Spleen (tissue), 11 donors: Measurements from ENCODE around the gene MMP12. TPM values are rescaled to one million over a fixed set of nuclear protein-coding genes. Genes with fewer than 3 reads are reported as not detected.

Source experiments
- DNase-seq: peaks from one replicate; pipeline ENCODE4 v3.0.0-alpha.2; 2020
- H3K27ac ChIP-seq, 8 donors: fragments of 200-600 bp; sonication (generic) in 7 of 8; 1 replicate in 4 of 8; 2 replicates in 4 of 8; pipeline versions ENCODE4 v1.5.0 to v1.8.0; 2016 to 2021; ENCODE audit warnings: inconsistent platforms in 4 of 8, mild to moderate bottlenecking in 4 of 8, moderate library complexity in 1 of 8
- H3K27me3 ChIP-seq, 7 donors: fragments of 200-600 bp; sonication (generic) in 6 of 7; replicated peaks in 1 of 7; 1 replicate in 4 of 7; 2 replicates in 3 of 7; pipeline versions ENCODE4 v1.5.0 to v1.8.0; 2016 to 2021; ENCODE audit warnings: inconsistent platforms in 3 of 7, mild to moderate bottlenecking in 1 of 7
- H3K36me3 ChIP-seq, 6 donors: fragments of 200-600 bp; sonication (generic) in 5 of 6; 1 replicate in 4 of 6; 2 replicates in 2 of 6; pipeline versions ENCODE4 v1.5.0 to v1.8.0; 2016 to 2021; ENCODE audit warnings: inconsistent platforms in 2 of 6
- H3K4me1 ChIP-seq, 6 donors: fragments of 200-600 bp; sonication (generic) in 5 of 6; 1 replicate in 3 of 6; 2 replicates in 3 of 6; pipeline versions ENCODE4 v1.5.0 to v1.8.0; 2016 to 2021; ENCODE audit warnings: inconsistent platforms in 3 of 6
- H3K4me3 ChIP-seq, 8 donors: fragments of 200-600 bp; sonication (generic) in 7 of 8; 1 replicate in 4 of 8; 2 replicates in 4 of 8; pipeline versions ENCODE4 v1.5.0 to v1.8.0; 2016 to 2021; ENCODE audit warnings: inconsistent platforms in 4 of 8, mild to moderate bottlenecking in 4 of 8, moderate library complexity in 2 of 8
- H3K9me3 ChIP-seq, 8 donors: fragments of 200-600 bp; sonication (generic) in 7 of 8; 1 replicate in 4 of 8; 2 replicates in 4 of 8; pipeline versions ENCODE4 v1.5.0 to v1.8.0; 2016 to 2021; ENCODE audit warnings: inconsistent platforms in 4 of 8
- POLR2A ChIP-seq, 3 donors: fragments of 450-650 bp; IDR thresholded peaks; one replicate each; pipeline ENCODE4 v1.5.1; 2017; ENCODE audit warnings: antibody characterized with exemption in 3 of 3, mild to moderate bottlenecking in 1 of 3
- POLR2AphosphoS5 ChIP-seq, 3 donors: sonication (generic); formaldehyde crosslinking; IDR thresholded peaks; one replicate each; pipeline ENCODE4 v1.5.1; 2017; ENCODE audit warnings: antibody characterized with exemption in 3 of 3
- WGBS, 5 donors: extraction: QIAGEN DNeasy Blood & Tissue Kit in 3 of 5; methylation state at CpG; one replicate each; pipeline versions ENCODE4 v1.1.5 to v1.1.7; 2013 to 2018; 5-methylcytosine and 5-hydroxymethylcytosine counted together
- intact Hi-C: fragments of 100-400 bp; cut with DNase I; formaldehyde crosslinking; loops from one replicate; pipeline ENCODE4 v1.15.0; 2023; ENCODE audit warnings: low total_unique reads
- polyA plus RNA-seq, 3 donors: library from polyadenylated mRNA; stranded (reverse); fragments of 200-250 nt; gene quantifications; one replicate each; pipeline ENCODE4 v1.2.1, GENCODE V29; 2013
- total RNA-seq, 7 donors: library from RNA; depleted of rRNA in 3 of 7; stranded (reverse); fragments of >200 nt in 3 of 7; fragmentation: NEBNext Ultra II Directional in 4 of 7; extraction: Animal tissue kit (Norgen Biotek cat#: 25700) in 4 of 7; gene quantifications; one replicate each; pipeline versions ENCODE4 v1.1.0 to v1.2.1, GENCODE V29; 2016 to 2021
- TF ChIP-seq, protein P1 (sequence below), 11 experiments: fragments of 200-600 bp in 7 of 11; fragments of 450-650 bp in 4 of 11; sonication (generic) in 4 of 11; IDR thresholded peaks in 8 of 11; conservative IDR thresholded peaks in 3 of 11; 1 replicate in 7 of 11; 2 replicates in 4 of 11; pipeline versions ENCODE4 v1.4.0 to v1.8.0; 2016 to 2021; ENCODE audit warnings: antibody characterized with exemption in 11 of 11, inconsistent platforms in 4 of 11, mild to moderate bottlenecking in 1 of 11
- donor health status: healthy with polysubstance abuse.
- donor health status: DM: no; HTN: no; CAD: no; lungs with moderate emphysema.
- donor health status: DM: no; HTN: no; CAD: no.
- donor health status: Bipolar disorder and iron deficiency.
- donor health status: healthy.
- donor health status: DM: no; HTN: no; CAD: no.
- donor health status: DM: yes; HTN: yes; CAD: no.

The MMP12 gene
- total and polyA plus RNA-seq, 10 donors: 0.52 to 64.9 (median 4.8) TPM

DNA sequence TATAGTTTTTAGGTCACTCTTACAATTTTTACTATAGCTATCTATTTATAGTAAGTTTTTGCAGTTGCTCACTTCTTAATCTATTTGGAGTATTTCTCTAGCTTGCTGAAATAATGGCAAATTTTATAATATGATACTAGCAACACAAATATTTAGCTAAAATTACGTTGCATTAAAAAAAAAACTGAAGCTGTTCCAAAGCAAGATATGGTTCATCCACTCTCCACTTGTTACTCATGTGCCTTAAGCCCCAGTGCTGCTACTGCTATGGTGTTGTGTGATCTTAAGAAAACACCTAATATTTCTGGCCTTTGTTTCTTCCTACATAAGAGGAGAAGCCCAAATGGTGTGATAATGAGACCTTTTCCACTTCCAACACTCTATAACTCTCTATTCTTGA lies 31.9 kb downstream of the MMP12 start:
- Histone ChIP-seq H3K4me1 (no peaks in the 10 kb centered on the region), H3K4me3 (no peak overlapping the region), H3K27me3 (peaks cover 0 to 12% (median 0%) of the 10 kb centered on the region in 7 donors), H3K27ac (no peak overlapping the region), H3K36me3 (no peaks in the 10 kb centered on the region), H3K9me3 (no peaks in the 10 kb centered on the region)
- intact Hi-C loops: no loop called here
- no peak for DNase-seq
- WGBS, 5 donors: 49 to 63% (median 54%) methylated on average over 1 of the region's 1 CpG
- TF ChIP-seq POLR2AphosphoS5 (IDR thresholded peaks at IDR 0.05): no peak
- TF ChIP-seq POLR2A (IDR thresholded peaks at IDR 0.05): no peak
- TF ChIP-seq, protein P1, sequence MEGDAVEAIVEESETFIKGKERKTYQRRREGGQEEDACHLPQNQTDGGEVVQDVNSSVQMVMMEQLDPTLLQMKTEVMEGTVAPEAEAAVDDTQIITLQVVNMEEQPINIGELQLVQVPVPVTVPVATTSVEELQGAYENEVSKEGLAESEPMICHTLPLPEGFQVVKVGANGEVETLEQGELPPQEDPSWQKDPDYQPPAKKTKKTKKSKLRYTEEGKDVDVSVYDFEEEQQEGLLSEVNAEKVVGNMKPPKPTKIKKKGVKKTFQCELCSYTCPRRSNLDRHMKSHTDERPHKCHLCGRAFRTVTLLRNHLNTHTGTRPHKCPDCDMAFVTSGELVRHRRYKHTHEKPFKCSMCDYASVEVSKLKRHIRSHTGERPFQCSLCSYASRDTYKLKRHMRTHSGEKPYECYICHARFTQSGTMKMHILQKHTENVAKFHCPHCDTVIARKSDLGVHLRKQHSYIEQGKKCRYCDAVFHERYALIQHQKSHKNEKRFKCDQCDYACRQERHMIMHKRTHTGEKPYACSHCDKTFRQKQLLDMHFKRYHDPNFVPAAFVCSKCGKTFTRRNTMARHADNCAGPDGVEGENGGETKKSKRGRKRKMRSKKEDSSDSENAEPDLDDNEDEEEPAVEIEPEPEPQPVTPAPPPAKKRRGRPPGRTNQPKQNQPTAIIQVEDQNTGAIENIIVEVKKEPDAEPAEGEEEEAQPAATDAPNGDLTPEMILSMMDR (IDR thresholded peaks at IDR 0.05 in 8 of 11, conservative IDR thresholded peaks at IDR 0.05 in 3 of 11): no peak

DNA sequence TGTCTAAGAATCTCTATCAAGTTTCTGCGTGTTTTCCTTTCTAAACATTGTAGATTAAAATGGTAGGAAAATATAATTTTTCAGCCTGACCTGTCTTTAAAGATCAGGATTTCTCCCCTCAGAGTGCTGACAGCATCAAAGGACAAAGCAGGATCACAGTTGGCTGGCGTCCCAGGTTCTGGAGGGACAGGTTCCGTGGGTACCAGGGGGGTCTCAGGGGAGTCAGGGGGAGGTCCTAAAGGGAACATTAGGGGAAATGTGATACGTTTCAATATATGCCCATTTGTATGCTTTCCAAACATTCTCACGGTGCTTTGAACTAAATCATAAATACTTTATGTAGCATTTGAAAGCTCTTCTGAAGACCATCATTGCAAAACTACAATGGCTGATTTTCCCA lies 34.8 kb downstream of the MMP12 start:
- no peak for TF ChIP-seq POLR2A (IDR thresholded peaks at IDR 0.05)
- TF ChIP-seq POLR2AphosphoS5 (IDR thresholded peaks at IDR 0.05): no peak
- TF ChIP-seq, protein P1 (IDR thresholded peaks at IDR 0.05 in 8 of 11, conservative IDR thresholded peaks at IDR 0.05 in 3 of 11): no peak
- H3K9me3 ChIP-seq: no peaks in the 10 kb centered on the region
- H3K27ac ChIP-seq: no peak overlapping the region
- H3K27me3 ChIP-seq: peaks cover 0 to 4% (median 0%) of the 10 kb centered on the region in 7 donors
- intact Hi-C loops: no loop called here
- no peak for DNase-seq
- 61 to 76% (median 68%) methylated on average over 5 of the region's 5 CpGs for WGBS, 5 donors
- H3K4me1 ChIP-seq: no peaks in the 10 kb centered on the region
- no peaks in the 10 kb centered on the region for H3K36me3 ChIP-seq
- no peak overlapping the region for H3K4me3 ChIP-seq

DNA sequence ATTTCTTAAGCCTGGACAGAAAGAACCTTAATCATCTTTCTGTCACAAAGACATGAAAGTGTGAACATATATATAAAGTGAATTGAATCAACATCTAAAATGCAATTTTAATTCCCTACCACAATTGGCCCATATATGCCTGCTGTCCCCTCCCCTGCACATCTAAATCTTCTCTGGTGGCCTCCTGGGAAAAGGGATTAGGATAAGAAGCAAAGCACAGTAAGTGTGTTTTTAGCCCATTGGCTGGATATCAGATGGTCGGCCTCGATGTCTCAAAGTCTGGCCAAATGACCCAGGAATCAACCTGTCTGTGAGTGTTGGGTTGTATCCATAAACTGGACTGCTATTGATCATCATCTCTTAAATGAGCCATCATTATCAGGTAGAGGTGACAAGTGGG lies 37.1 kb downstream of the MMP12 start:
- DNase-seq: no peak
- H3K4me3 ChIP-seq: no peak overlapping the region
- no peaks in the 10 kb centered on the region for H3K4me1 ChIP-seq
- H3K36me3 ChIP-seq: no peaks in the 10 kb centered on the region
- peaks cover 0 to 2% (median 0%) of the 10 kb centered on the region in 7 donors for H3K27me3 ChIP-seq
- no peaks in the 10 kb centered on the region for H3K9me3 ChIP-seq
- intact Hi-C loops: no loop called here
- TF ChIP-seq, protein P1 (IDR thresholded peaks at IDR 0.05 in 8 of 11, conservative IDR thresholded peaks at IDR 0.05 in 3 of 11): no peak
- TF ChIP-seq POLR2A (IDR thresholded peaks at IDR 0.05) (no peak), POLR2AphosphoS5 (IDR thresholded peaks at IDR 0.05) (no peak)
- H3K27ac ChIP-seq: no peak overlapping the region
- 76 to 89% (median 81%) methylated on average over 2 of the region's 2 CpGs for WGBS, 5 donors

DNA sequence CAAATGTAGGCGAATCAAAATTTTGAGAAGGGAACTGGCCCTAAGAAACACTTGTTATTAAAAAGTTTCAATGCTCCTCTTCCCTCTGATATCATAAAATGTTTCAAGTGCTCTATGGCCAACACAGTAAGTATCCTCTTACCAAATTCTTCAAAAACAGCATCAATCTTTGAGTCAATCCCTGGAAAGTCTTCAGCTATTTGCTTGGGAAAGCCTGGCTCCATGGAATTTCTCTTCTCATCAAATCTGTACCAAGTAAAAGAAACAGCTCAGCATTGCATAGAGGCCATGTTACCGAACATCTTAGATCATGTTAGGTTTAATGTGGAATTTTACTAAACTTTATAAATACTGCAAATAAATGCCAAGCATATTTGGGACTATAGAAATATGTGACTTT lies 37.6 kb downstream of the MMP12 start:
- Histone ChIP-seq H3K27ac (no peak overlapping the region), H3K4me1 (no peaks in the 10 kb centered on the region), H3K27me3 (peaks cover 0 to 7% (median 0%) of the 10 kb centered on the region in 7 donors), H3K36me3 (no peaks in the 10 kb centered on the region), H3K4me3 (no peak overlapping the region), H3K9me3 (no peaks in the 10 kb centered on the region)
- intact Hi-C loops: no loop called here
- DNase-seq: no peak
- WGBS, 5 donors: 77 to 88% (median 87%) methylated on average over 2 of the region's 2 CpGs
- TF ChIP-seq POLR2A (IDR thresholded peaks at IDR 0.05): no peak
- TF ChIP-seq, protein P1 (IDR thresholded peaks at IDR 0.05 in 8 of 11, conservative IDR thresholded peaks at IDR 0.05 in 3 of 11): no peak
- TF ChIP-seq POLR2AphosphoS5 (IDR thresholded peaks at IDR 0.05): no peak
